HG03575 (cell line): ENCODE measurements around the gene SLC49A3.
"Not testable (repeated sequence)": the region's sequence is repeated elsewhere in the genome, so short reads cannot be mapped to it uniquely, and the experiment has no call there.

Experiments used
- ATAC-seq: cut with Tn5 transposase; IDR thresholded peaks from one replicate; pipeline ENCODE4 v1.9.1; 2021; ENCODE audit not compliant: unreplicated experiment, insufficient number of reproducible peaks, low FRiP score; ENCODE audit errors: extremely low read depth

SLC49A3 gene

DNA sequence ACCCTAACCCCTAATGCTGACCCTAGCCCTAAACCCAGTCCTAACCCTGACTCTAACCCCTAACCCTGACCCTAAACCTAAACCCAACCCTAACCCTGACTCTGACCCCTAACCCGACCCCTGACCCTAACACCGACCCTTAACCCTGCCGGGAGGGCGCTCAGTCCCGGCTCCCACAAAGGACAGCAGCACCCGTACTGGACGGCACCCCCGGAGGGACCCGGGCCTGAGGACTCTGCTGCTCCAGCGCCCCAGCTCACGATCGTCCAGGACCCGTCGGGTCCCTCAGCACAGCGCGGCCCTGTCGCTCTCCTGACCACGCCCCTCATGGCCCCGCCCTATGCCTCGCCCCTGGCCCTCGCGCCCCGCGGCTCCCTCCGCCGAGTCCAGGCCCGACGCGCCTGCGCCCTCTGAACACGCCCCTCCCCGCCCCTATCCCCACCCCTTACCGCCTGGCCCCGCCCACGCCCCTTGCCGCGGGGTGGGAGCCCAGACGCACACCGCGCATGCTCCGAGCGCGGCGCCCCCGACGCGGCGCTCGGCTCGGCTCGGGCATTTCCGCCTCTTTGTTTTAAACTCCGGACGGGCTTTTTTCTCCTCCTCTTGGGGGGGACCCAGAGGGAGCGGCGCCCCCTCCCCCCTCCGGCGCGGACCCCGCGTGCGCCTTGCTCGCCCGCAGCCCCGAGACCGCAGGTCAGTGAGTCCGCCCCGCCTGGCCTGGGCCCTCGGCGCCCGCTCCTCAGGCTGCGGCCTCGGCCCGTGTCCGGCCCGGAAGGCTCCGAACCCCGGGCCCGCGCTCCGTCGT is 16.5 kb upstream of the SLC49A3 start, which contains the start of gene PCGF3:
TSS of gene PCGF3 (plus strand) at position 555 of the 805 bp plus-strand sequence. CDS start 27,849 bp downstream, outside the sequence.
- peak; percentile 58 for ATAC-seq

DNA sequence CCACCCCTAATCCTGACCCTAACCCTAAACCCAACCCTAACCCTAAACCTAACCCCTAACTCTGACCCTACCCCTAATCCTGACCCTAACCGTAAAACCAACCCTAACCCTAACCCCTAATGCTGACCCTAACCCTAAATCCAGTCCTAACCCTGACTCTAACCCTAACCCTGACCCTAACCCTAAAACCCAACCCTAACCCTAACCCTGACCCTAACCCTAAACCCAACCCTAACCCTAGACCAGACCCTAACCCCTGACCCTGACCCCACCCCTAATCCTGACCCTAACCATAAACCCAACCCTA is 16.0 kb upstream of the SLC49A3 start:
- ATAC-seq: no peak

DNA sequence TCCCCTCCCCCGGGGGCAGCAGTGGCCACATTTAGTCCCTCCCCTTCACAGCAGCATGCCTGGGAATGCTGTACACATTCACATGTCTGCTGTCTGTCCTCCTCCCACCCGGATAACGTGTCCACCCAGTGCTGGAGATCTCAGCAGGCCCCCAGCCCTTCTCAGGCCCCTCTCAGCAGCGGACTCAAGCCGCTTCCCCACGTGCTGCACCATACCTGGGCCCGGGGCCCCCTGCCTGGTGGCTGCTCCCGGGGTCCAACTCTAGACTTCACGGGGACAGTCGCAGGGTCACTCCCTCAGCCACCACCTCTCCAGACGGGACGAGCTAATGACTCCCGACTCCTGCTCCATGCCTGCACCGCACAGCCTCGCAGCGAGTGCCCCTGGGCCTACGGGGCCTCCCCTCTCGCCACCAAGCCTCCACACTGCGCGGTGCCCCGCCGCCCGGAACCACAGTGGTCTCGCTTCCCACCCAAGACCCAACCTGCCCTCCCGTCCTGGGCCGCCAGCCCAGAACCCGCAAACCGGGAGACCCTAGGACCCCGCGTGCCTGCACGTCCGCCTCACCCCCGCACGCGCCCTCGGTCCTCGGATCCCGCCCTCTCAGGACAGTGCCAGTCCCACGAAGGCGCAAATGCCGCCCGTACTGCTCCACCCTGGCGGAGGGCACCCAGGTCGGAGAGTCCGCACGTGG is 15.4 kb upstream of the SLC49A3 start:
- no peak for ATAC-seq

DNA sequence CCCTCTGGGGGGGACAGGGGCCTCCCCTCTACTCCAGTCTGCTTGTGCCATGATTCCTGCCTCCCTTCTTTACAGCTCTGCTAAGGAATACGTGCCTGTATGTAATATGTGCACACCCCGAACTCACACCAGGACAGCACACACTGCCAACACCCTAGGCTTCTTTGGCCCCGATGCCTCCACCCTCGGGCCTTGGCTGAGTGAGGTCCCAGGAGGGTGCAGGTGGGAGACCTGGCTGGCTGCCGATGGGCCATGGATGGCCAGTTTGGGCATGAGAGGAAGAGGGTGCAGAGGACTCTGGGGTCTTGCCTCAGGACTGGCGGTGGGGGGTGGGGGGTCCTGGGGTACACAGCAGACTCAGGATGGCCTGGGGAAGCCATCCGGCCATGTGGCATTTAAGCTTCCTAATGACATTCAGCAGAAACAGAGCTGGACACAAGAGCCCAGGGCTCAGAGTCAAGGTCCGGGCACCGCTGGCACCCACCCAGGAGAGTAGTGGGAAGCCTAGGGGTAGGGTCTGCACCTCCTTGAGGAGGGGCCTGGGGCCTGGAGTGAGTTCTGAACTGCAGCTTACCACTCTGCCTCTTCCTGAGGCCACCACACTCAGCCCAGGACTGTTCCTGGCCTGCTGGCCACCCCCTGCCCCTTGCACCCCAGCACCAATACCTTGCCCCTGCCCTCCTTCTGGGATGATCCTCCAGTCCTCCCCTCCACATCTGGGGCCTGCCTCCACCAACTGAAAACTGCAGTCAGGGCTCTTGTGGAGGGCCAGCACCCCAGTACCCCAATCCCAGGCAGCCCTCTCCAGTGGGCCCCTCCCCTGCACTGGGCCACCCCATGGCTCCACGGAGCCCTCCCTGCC is 14.6 kb upstream of the SLC49A3 start:
- ATAC-seq: no peak

DNA sequence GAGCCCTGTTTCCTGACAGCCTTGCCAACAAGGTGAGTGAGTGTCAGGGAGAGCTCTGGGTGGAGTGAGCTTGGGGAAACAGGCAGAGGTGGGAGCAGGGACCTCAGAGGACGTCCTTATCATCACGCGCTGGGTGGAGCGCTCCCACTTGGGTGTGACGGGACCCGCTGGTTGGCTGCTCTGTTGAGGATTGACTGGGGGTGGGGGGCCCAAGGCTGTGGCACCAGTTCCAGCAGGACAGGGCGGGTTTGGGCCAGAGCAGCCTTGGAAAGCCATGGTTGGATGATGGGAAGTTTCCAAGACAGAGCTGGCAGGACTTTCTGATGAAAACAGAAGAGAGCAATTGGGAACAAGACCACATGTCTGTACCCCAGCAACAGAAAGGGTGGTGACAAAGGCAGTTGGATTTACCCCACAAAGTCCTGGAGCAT is 13.7 kb upstream of the SLC49A3 start:
- ATAC-seq: no peak

DNA sequence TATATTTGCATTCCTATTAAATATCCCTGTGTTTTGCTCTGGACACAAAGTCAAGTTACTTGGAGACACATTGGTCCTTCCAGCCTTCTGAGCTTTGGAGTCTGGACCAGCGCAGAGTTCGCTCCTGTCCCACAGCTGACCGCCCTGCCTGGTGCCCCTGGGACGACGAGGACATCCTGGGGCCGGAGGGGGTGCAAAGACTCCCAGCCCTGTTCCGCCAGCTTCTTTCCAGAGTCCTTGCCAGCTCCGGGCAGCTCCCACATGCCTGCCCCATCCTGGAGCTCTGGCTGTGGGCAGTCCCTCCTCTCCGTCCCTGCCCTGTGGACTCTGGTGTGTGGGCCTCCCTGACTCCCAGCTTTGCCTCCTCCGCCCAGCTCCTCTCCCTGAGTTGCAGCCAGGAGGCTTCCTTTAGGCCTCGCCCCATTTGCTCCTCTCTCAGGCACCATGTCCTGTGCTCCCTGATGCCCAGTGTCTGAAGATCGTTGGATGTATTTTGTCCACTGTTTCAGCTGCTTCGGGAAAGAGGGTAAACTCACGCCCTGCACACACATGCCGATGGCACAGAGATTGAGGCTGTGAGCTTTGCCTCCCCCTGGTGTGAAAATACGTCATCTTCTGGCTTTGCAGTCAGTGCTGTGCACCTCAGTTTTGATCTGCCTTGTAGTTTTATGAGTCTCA is 11.8 kb upstream of the SLC49A3 start:
- ATAC-seq: no peak

DNA sequence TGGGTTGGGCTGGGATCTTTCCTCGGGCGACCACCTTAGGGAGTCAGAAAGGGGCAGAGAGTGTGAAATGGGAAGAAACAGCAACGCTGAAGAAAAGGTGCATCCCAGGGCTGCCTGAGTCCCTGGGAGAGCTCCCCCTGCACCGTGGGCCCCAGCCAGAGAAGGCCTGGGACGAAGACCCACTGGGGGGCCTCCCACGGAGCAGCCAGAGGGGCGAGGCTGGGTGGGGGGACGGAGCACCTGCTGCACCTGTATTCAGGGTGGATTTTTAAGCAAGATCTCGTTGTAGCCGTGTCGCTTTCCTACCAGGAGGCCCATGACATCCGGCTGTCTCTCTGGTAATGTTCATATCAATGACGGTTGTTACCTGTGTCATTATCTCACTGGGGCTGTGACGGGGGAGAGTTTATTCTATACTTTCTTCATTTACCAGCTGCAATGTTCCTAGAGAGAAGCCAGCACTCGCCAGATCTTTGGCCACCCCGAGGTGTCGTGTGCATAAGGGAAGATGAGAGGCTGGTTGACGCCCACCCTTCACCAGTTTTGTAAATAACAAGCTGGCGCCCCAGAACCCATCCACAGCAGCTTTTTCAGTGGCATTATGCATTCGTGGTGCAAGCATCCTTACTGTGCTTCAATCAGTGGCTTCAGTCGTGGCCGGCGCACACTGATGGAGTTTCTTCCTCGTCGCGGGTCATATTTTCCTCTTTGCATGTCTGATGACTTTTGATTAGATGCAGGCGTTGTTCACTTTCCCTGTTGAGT is 11.0 kb upstream of the SLC49A3 start:
- no peak for ATAC-seq

DNA sequence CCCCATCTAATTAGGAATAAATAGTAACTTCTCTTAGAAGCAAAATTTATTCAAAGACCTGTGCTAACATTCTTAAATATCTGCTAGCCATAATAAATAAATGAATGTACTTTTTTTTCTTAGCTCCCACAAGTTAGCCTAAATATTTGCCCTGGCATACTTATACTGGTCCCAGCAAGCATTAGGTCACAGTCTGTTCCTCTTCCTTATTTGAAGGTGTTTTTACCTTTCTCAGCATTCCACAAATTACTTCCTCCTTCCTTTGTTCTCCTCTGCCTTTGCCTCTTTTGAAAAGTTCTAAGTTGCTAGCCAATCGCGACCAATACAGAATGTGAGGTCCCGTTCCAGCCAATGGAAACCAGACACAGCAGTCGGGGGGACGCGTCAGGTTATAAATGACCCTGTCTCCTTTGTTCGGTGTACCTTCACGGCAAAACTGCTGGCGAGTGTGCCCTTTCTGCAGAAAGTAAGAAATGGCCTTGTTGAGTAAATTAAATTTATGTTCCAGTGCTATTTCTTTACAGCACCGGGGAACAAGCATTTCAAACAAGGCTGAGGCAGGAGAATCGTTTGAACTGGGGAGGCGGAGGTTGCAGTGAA is 5.5 kb upstream of the SLC49A3 start:
- not testable (repeated sequence) for ATAC-seq

DNA sequence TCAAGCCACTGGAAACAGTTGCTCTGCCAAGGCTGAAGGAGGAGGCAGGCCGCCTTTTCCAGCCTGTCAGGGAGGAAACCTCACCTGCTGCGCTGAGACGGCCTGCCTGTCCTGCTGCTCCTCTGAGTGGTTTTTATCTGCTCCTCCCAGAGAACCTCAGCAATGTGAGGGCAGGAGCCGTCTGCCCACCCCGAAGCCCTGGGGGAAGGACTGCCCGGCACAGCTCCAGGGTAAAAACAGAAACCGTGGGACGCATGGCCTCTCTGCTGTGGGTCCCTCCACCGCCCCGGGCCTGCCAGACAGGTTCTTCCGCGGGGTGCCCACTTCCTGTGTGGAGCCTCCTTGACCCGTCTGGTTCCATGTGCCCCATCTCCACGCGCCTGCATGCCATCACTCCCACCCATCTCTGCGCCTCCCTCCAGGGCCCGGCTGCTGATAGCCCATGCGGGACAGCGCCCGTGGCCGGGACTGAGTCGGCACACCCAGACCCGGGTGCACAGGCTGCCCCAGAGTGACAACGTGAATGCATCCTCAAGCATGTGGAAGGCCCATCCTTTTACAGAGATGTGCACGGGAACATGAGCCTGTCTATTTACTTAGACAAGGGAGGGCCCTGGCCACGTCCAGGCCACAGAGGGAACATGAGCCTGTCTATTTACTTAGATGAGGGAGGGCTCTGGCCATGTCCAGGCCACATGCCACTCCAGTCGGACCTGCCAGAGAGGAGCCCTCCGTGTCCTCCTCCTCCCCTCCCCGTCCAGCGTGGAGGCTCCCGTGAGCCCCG is 4.0 kb upstream of the SLC49A3 start:
- ATAC-seq: no peak

DNA sequence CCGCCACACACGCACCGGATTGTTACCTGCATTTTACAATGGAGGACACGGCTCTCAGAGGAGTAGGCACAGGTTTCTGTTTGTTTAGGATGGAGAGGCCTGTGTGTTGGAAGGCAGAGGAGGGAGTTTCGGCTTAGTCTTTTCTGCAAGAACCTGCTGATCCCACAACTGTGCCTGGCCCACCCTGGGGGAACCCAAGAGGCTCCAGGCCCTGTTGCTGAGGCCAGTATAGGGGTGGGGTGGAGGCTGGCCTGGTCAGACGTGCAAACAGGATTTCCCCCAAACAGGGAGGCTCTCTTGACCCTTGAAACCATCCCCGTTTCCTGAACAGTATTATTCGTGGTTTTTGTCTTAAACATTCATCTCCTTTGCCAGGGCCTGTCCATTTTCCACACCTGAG is 772 bp upstream of the SLC49A3 start:
- ATAC-seq: no peak

DNA sequence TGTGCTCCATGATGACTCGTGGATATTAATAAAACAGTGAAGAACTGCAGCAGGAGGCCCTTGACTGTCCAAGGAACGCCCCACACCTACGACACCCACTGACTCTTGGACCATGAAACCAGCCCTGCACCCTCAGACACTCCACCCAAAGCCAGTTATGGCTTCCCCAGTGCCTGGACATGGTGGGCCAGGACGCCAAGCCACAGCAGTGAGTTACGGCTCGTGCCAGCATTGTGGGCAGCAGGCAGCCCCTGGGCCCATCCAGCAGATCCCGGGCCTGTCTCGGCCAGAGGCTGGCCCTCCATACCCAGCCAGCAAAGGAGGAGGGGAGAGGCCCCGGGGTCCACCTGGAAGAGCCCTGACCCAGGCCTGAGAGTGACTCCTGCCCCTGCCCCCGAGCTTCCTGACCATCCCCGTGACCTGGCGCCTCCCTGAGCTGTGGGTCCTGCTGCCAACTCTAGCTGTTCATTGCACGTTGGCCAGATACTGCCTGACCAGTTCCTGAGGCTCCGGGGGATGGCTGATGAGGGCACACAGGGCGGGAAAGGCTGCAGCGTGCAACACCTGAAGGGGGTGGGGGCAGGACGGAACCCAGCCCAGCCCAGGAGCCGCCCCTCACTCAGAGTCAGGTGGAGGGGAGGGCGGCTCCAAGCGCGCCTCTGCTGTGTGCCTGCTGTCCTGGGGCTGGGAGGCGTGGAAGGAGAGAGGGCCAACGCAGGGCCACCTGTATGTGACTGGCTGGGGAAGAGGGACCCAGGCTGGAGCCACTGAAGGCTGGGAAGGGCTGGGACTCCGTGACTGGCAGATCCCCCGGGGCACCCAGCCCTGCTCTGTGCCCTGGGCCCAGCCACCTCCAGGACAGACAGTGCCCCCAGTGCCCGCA is 739 bp downstream of the SLC49A3 start:
- ATAC-seq: no peak

DNA sequence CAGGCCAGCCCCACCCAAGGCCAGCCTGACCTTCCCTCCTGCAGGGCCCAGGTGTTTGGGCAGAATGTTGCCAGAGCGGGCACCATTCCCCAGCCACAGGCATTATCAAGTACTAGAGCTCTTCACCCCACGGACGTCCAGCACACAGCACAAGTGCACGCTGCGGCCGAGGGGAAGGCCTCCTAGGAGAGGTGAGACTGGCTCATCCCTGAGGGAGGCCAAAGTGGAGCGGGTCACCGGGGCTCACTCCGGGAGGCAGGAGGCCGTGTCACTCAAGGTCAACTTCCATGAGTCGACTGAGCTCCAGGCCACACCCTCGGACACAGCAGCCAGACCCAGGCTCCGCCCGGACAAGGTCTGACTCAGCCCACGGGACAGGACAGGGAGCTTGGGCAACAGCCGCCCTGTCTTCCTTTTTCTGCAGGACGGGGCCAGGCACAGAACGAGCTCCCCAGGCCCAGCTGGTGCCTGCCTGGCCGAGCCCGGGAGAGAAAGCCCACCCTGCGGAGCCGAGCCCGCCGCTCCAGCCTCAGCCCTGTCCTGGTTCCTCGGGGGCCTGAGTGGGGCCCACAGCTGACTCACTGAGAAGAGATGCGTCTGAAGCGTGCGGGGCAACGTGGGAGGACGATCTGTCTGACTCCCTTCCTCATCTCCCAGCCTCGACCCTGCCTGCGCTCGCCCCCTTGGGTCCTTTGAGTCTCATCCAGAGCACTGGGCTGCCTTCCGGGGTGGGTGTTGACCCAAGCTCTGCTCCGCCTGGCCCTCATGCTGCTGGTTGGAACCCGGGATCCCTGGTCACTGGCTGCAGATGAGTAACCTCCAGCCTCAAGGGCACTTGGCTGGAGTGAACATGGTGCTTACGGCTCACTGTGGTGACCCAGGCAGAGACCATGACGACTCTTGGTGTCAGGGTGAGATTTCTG is 1.6 kb downstream of the SLC49A3 start:
- no peak for ATAC-seq

DNA sequence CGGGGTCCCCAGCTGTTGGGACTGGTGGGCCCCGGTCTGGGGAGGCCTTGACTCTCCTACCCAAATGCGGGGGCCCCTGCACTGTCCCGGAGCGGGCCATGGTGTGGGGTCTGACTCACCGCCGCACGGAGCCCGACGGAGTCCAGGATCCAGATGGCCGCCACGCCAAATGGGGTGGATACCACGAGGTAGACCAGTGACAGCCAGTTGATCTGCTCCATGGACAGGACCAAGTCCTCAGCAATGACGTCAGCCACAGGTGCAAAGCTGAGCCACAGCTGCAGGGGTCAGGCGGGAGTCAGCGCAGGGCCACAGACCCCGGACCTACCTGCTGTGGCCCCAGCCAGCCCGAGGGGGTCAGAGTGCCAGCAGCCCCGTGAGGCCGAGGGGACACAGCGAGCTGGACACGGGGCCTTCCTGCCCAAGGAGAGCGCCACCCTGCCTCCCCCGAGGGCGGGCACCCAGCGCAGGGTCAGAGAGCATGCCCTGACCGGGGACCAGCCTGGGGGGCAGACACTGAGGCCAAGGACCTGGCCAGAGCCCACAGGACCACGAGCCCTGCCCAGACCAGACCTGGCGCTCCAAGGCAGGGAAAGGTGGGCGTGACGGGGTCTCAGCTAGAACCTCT is 2.4 kb downstream of the SLC49A3 start:
- no peak for ATAC-seq

DNA sequence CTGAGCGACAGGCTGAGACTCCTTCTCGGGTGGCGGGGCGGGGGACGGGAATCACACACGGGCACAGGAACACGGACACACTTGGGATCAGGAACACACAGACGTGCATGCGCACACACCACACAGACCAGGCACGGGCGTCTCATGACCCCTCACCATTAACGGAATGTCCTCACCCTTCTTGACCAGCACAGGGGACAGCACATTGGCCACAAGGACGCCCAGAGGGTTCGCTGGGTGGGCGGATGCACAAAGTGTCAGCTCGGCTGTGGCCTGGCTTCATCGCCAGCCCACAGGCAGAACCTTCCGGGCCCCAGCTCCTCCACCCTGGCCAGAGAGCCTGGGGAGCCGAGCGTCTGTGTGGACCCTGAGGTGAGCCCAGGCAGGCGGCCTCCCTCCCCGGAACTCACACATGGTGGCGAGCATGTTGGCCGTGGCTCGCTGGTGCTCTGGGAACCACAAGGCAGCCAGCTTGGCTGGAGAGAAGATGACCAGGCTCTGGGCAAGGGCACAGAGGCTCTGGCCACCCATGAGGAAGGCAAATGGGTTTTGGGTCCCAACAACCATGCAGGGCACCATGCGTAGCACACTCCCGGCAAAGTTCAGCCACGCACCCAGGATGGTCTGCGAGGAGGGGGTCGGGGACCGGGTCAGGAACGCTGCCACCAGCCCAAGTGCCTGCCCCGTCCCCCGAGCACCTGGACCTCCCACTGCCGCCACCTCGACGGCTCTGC is 3.1 kb downstream of the SLC49A3 start:
- no peak for ATAC-seq
